Middle frontal gyrus (tissue), 1 donor: ENCODE data around the gene OR8H3.
"Not testable (repeated sequence)": the region's sequence is repeated elsewhere in the genome, so short reads cannot be mapped to it uniquely, and the experiment has no call there.

Experiments used
- DNase-seq: peaks from one replicate; pipeline ENCODE4 v3.0.0-alpha.2; 2015; ENCODE audit warnings: low spot score; ENCODE audit errors: extremely low spot score

Gene OR8H3, protein sequence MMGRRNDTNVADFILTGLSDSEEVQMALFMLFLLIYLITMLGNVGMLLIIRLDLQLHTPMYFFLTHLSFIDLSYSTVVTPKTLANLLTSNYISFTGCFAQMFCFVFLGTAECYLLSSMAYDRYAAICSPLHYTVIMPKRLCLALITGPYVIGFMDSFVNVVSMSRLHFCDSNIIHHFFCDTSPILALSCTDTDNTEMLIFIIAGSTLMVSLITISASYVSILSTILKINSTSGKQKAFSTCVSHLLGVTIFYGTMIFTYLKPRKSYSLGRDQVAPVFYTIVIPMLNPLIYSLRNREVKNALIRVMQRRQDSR

DNA sequence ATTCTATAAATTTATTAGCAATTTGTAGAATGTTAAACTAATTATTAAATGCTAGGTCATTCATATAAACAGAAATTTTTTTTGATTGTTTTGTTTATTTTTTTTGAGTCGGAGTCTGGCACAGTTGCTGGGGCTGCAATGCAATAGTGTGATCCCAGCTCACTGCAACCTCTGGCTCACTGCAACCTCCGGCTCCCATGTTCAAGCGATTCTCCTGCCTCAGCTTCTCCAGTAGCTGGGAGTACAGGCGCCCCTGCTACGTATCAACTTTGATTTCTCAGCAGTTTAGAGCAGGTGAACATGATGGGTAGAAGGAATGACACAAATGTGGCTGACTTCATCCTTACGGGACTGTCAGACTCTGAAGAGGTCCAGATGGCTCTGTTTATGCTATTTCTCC, at the start of gene OR8H3:
Gene OR8H3, plus strand, starts transcription at position 301 of the 400 bp plus-strand sequence. Its CDS starts 0 bp downstream, at position 301.
- no peak for DNase-seq

DNA sequence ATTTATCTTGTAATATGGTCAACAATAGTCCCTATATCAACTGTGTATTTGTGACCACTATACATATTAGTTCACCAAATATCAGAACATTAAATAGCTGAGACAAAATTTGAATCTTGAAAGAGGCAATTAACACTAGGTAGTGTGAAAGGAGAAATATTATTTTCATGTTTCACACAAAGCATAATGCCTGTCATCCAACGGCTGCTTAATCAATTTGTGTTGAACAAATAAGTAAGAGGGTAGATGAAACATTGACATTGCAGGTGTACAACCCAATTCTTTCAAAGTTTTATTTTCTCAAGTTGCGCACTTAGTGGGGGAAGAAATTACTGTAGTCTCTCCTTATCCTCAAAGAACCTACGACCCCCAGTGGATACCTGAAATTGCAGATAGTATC, 32.5 kb upstream of the OR8H3 start:
- DNase-seq, result no peak

DNA sequence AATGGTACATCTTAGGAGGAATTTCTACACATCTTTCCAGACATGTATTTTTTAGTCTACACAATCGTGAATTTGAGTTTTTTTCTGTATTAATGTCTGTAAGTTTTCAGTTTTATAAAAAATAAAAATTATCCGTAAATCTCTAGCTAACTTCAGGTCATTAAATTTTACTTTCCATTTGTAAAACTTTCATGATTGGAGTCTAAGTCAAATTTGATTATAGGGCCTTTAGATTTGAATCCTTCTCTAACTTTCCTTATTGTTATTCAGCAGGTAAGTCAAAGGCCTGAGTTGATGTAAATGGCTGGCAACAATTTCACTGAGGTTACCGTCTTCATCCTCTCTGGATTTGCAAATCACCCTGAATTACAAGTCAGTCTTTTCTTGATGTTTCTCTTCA, 29.2 kb upstream of the OR8H3 start, which contains the start of gene OR8I2:
Gene OR8I2, plus strand, starts transcription at position 301 of the 400 bp plus-strand sequence. Its CDS starts 0 bp downstream, at position 301.
- no peak for DNase-seq

DNA sequence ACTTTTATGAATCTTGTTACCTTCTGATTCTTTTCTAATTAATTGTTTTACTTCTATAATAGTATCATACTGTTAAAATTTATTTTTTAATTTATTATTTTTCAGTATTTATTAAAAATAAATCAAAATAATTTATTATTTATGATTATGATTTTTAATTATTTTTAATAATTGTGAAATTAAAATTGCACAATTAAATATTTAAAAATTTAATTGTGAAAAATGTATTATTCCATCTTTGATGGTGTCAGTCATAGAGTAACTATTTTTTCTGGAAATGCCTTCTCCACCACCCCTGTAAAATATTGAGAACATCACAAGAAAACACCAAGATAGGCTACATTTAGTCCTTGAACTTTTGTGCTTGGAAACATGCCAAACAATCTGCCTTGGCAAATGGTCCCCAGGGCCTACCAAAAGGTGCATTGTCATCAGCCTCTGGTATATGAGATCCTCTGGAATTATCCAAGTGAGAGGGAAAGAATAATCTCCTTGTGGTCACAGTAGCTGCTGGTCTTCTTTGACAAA, 18.9 kb upstream of the OR8H3 start, which contains the start of gene OR8H2:
Gene OR8H2, plus strand, starts transcription at position 478 of the 528 bp plus-strand sequence. CDS start 1,356 bp downstream, outside the sequence.
- no peak for DNase-seq

DNA sequence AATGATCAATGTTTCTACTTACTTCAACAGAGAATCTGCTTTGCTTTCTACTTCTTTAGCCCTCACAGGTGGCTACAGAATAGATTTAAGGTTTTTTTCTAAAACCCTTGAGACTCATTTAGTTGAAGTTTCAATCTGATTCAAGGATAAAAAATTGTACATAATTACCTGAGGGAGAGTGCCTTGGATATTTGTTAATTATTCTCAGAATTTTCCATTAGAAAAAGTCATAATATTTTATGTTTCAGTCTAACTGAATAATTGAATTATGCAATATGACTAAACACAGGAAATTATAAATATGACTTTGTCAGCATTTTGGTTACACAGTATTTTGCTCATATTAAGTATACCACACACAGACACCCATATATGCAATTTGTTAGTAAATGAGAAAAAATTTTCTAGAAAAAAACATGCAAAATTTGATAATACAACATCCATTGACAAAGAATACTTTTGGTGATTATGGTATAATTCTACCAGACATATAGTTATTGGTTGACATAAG, 18.0 kb downstream of the OR8H3 start, which contains the start of gene OR8J3:
Gene OR8J3, minus strand, starts transcription at position 51 of the 511 bp plus-strand sequence. CDS start 2,483 bp downstream, outside the sequence.
- no peak for DNase-seq

DNA sequence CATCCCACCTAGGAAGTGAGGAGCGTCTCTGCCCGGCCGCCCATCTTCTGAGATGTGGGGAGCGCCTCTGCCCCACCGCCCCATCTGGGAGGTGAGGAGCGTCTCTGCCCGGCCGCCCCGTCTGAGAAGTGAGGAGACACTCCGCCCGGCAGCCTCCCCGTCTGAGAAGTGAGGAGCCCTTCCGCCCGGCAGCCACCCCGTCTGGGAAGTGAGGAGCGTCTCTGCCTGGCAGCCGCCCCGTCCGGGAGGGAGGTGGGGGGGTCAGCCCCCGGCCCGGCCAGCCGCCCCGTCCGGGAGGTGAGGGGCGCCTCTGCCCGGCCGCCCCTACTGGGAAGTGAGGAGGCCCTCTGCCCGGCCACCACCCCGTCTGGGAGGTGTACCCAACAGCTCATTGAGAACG, 21.5 kb downstream of the OR8H3 start:
- not testable (repeated sequence) for DNase-seq

DNA sequence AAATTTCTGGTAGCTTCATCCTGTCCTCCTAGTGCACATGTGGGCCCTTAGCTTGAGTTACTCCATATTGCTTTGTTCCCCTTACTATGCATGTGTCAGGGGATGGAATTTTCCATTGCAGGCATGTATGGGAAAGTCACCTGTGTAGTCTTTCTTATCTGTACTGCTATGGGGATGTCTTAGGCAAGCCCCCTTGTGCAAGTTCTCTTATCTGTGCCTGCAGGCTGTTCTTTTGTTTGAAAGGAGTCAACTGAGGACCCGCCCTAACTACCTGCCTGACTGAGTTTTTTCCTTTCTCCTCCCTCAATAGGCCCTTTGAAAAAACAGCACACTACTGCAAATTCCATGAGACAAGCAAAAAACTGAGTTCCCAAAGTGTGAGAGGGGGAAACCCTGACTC, 29.2 kb downstream of the OR8H3 start:
- DNase-seq, result no peak

DNA sequence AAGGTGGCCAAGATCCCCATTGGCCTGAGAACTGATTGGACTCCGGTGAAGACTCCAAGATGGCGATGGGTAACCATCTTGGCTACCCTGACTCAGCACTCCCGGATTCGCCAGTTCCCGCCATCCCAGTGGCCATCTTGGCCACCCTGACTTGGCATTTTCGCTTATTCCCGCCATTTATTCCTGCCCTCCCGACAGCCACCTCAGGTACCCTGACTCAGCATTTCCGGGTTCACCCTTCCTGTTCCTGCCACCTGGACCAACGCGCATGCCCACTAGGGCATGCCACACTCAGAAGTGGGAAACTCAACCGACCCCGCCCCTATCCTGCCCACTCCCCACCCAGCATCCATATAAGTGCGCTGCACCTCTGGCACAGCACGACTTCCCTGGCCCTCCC, 30.2 kb downstream of the OR8H3 start:
- no peak for DNase-seq

DNA sequence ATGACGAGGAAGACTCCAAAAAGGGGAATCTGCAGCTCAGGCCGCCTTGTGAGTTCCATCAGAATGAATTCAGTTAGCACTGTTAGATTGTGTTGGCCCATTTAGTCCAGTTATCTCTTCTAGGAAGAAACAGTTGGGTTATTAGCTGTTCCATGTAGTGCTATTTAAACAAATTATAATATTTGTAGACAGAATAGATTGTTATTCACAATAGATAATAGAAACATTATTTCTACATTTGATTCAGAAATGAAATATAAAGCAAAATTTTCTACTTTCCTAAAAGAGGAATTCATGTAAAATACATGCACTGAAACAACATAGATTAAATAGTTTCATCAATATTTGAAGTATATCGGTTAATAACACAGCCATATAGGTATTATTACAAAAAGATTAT, 38.0 kb downstream of the OR8H3 start, which contains the start of gene OR8K5:
Gene OR8K5, minus strand, starts transcription at position 101 of the 400 bp plus-strand sequence. Its CDS starts 0 bp downstream, at position 101.
- DNase-seq, result no peak

DNA sequence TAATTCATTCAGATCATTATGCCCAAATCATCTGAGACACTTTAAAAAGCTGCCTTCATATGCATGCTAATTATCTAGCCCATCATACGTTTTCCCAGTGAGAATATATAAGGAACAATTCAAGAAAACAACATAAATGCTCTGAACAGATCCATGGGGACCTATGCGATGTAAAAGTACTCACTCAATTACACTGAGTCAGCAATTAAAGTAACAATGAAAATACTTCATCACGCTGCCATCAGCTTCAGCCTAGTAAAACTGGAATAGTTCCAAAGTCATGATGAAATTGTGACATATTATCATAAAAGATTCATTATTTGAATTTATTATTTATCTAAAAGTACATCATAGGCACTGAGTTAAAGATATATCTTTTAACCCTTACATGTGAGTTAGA, 41.6 kb downstream of the OR8H3 start:
- DNase-seq, result no peak

DNA sequence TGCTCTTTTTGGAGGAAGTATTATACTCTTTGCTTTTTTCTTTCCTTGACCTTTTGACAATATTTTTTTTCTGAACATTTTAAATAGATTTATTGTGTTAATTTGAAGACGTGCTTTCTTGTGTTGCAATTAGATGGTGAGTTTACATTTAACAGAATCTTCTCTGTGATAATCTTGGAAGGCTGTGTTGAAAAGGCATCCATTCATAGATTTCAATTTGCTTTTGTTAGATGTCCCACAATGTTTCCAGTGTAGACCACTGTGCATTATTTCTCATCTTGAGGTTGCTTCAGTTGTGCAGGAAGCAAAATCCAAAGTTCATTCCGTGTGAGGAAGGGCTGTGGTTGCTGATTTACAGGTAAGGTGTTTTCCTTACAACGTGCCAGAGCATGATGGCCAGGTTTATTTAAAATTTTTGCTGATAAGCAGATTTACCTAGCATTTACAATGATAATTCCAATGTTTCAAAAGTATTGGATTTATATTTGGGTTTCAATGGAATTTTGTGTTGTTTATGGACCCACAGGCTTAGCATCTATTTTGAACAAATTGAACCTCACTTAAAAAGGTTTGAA, 50.2 kb downstream of the OR8H3 start:
- no peak for DNase-seq
